Mammary epithelial cell (primary cell): ENCODE measurements around the gene SPRTN.

Experiments used
- EZH2 ChIP-seq: IDR thresholded peaks from 2 replicates; pipeline ENCODE4 v1.6.1; 2012; ENCODE audit warnings: low read length, inconsistent platforms, borderline replicate concordance
- TF ChIP-seq, protein P1 (sequence below), 2 donors: IDR thresholded peaks in 1 of 2; conservative IDR thresholded peaks in 1 of 2; 2 replicates each; pipeline ENCODE4 v1.5.1; 2011 to 2012; ENCODE audit warnings: inconsistent platforms in 2 of 2, low read length in 2 of 2, mild to moderate bottlenecking in 2 of 2, control low read depth in 1 of 2, low read depth in 1 of 2; ENCODE audit not compliant: insufficient read depth in 1 of 2; ENCODE audit errors: extremely low read depth in 1 of 2

GRCh38 chr1:231376875-231377549, 38.9 kb downstream of the SPRTN start:
- TF ChIP-seq, protein P1, sequence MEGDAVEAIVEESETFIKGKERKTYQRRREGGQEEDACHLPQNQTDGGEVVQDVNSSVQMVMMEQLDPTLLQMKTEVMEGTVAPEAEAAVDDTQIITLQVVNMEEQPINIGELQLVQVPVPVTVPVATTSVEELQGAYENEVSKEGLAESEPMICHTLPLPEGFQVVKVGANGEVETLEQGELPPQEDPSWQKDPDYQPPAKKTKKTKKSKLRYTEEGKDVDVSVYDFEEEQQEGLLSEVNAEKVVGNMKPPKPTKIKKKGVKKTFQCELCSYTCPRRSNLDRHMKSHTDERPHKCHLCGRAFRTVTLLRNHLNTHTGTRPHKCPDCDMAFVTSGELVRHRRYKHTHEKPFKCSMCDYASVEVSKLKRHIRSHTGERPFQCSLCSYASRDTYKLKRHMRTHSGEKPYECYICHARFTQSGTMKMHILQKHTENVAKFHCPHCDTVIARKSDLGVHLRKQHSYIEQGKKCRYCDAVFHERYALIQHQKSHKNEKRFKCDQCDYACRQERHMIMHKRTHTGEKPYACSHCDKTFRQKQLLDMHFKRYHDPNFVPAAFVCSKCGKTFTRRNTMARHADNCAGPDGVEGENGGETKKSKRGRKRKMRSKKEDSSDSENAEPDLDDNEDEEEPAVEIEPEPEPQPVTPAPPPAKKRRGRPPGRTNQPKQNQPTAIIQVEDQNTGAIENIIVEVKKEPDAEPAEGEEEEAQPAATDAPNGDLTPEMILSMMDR (conservative IDR thresholded peaks at IDR 0.05 in 1 of 2, IDR thresholded peaks at IDR 0.05 in 1 of 2; ENCODE audit: extremely low read depth in 1 of 2, insufficient read depth in 1 of 2, low read depth in 1 of 2, low read length in 2 of 2): no peak
- TF ChIP-seq EZH2: no peak
